Measurements from ENCODE around the gene TIMELESS. TPM values are rescaled to one million over a fixed set of nuclear protein-coding genes. Genes with fewer than 3 reads are reported as not detected.

Gene TIMELESS
- total and polyA plus RNA-seq, 10 of the 15 experiments (the other 5 are each of a cell fraction or from before 2014, with no cell fraction given): 5.8 to 57.8 (median 31.8) TPM

- TF ChIP-seq NR2C1 (IDR thresholded peaks at IDR 0.05): no peak
- no peak for TF ChIP-seq POLR2A (IDR thresholded peaks at IDR 0.05; ENCODE audit: low read depth, low read length)
Measured at GRCh38 chr12:56382611-56383010, 66.6 kb downstream of the TIMELESS start (continued).

GRCh38 chr12:56377989-56378316 is 71.3 kb downstream of the TIMELESS start:
- H3K36me3 ChIP-seq (ENCODE audit: control insufficient read depth in 2 of 2, insufficient read depth in 2 of 2, low read length in 1 of 2): no peaks in the 10 kb centered on the region
- ChIA-PET SMC1A (ENCODE audit: uncharacterized antibody, unreplicated experiment) (interaction anchor here (0.6 to 6.2 kb wide), 8 partner anchors 10 to 91 kb away, joined by 3 to 58 read pairs (median 3); partner anchors contain the start of gene STAT2), CTCF (interaction anchor here (1.0 to 4.2 kb wide), 5 partner anchors 11 to 86 kb away, joined by 3 to 28 read pairs (median 17); partner anchors contain the start of genes STAT2 and TIMELESS), RAD21 (ENCODE audit: unreplicated experiment) (interaction anchor here (1.6 to 4.9 kb wide), 2 partner anchors 18 to 86 kb away, joined by 4 to 60 read pairs; partner anchors contain the start of gene STAT2), POLR2A (interaction anchor here (0.6 to 3.1 kb wide), 3 partner anchors 15 to 145 kb away, joined by 3 to 17 read pairs (median 5); partner anchors contain the start of genes APOF and STAT2)
- no peaks in the 10 kb centered on the region for H3K79me2 ChIP-seq (ENCODE audit: control insufficient read depth, insufficient read depth, low read length)
- DNase-seq (ENCODE audit: low read depth, low spot score): no peak
- no peak for ATAC-seq
- TF ChIP-seq ESRRA (IDR thresholded peaks at IDR 0.05; ENCODE audit: low read length) (no peak), RELA (IDR thresholded peaks at IDR 0.05; ENCODE audit: borderline replicate concordance, partially characterized antibody) (no peak), ETV6 (conservative IDR thresholded peaks at IDR 0.05 in 1 of 2, IDR thresholded peaks at IDR 0.05 in 1 of 2; ENCODE audit: borderline replicate concordance in 1 of 2, low read depth in 1 of 2) (no peak), NR2C1 (IDR thresholded peaks at IDR 0.05) (no peak), IRF5 (IDR thresholded peaks at IDR 0.05; ENCODE audit: borderline replicate concordance) (no peak), HSF1 (IDR thresholded peaks at IDR 0.05; ENCODE audit: low read depth, low read length) (no peak), LARP7 (IDR thresholded peaks at IDR 0.05) (no peak), SP1 (IDR thresholded peaks at IDR 0.05; ENCODE audit: low read depth, low read length) (no peak)
- TF ChIP-seq, protein P1, sequence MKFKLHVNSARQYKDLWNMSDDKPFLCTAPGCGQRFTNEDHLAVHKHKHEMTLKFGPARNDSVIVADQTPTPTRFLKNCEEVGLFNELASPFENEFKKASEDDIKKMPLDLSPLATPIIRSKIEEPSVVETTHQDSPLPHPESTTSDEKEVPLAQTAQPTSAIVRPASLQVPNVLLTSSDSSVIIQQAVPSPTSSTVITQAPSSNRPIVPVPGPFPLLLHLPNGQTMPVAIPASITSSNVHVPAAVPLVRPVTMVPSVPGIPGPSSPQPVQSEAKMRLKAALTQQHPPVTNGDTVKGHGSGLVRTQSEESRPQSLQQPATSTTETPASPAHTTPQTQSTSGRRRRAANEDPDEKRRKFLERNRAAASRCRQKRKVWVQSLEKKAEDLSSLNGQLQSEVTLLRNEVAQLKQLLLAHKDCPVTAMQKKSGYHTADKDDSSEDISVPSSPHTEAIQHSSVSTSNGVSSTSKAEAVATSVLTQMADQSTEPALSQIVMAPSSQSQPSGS (IDR thresholded peaks at IDR 0.05; ENCODE audit: low read length): no peak
- TF ChIP-seq, protein P2, sequence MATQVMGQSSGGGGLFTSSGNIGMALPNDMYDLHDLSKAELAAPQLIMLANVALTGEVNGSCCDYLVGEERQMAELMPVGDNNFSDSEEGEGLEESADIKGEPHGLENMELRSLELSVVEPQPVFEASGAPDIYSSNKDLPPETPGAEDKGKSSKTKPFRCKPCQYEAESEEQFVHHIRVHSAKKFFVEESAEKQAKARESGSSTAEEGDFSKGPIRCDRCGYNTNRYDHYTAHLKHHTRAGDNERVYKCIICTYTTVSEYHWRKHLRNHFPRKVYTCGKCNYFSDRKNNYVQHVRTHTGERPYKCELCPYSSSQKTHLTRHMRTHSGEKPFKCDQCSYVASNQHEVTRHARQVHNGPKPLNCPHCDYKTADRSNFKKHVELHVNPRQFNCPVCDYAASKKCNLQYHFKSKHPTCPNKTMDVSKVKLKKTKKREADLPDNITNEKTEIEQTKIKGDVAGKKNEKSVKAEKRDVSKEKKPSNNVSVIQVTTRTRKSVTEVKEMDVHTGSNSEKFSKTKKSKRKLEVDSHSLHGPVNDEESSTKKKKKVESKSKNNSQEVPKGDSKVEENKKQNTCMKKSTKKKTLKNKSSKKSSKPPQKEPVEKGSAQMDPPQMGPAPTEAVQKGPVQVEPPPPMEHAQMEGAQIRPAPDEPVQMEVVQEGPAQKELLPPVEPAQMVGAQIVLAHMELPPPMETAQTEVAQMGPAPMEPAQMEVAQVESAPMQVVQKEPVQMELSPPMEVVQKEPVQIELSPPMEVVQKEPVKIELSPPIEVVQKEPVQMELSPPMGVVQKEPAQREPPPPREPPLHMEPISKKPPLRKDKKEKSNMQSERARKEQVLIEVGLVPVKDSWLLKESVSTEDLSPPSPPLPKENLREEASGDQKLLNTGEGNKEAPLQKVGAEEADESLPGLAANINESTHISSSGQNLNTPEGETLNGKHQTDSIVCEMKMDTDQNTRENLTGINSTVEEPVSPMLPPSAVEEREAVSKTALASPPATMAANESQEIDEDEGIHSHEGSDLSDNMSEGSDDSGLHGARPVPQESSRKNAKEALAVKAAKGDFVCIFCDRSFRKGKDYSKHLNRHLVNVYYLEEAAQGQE (IDR thresholded peaks at IDR 0.05; ENCODE audit: low read depth, low read length): no peak
- in situ Hi-C loops (cut with MboI): no loop called here
- no peak overlapping the region for H3K4me2 ChIP-seq (ENCODE audit: control insufficient read depth, insufficient read depth)
- intact Hi-C loops (cut with micrococcal nuclease; ENCODE audit: unreplicated experiment): no loop called here
- no peak overlapping the region for H3K27ac ChIP-seq (ENCODE audit: control insufficient read depth, insufficient read depth)
- no peak for FAIRE-seq
- no peaks in the 10 kb centered on the region for H4K20me1 ChIP-seq (ENCODE audit: control insufficient read depth, insufficient read depth)
- H3K9ac ChIP-seq (ENCODE audit: control insufficient read depth, insufficient read depth, low read length): no peak overlapping the region
- H3K4me1 ChIP-seq (ENCODE audit: control insufficient read depth, insufficient read depth, low read length): peaks cover 36% of the 10 kb centered on the region
- H3K27me3 ChIP-seq (replicated peaks in 1 of 2; ENCODE audit: control insufficient read depth in 2 of 2, insufficient read depth in 2 of 2, low read length in 1 of 2): no peaks in the 10 kb centered on the region
- WGBS (ENCODE audit: insufficient coverage, insufficient replicate concordance, low lambda C conversion rate, missing lambda C conversion rate): 86% methylated on average over 1 of the region's 1 CpG
- no peaks in the 10 kb centered on the region for H3K9me3 ChIP-seq (replicated peaks; ENCODE audit: control insufficient read depth, insufficient read depth, low read length)
- H2AFZ ChIP-seq (ENCODE audit: control insufficient read depth, low read depth, low read length): peak overlapping the region; percentile 77; the same call in 1 of the 2 replicates
- H3K4me3 ChIP-seq: no peak overlapping the region
- BruUV-seq (replicated peaks): no TSS peak

All from GM12878 (cell line).